Measurements from ENCODE around the gene TBC1D9B.

GRCh38 chr5:179825655-179826182, 82.0 kb downstream of the TBC1D9B start:
- TF ChIP-seq POLR2AphosphoS5 (IDR thresholded peaks at IDR 0.05; ENCODE audit: low read depth, low read length) (no peak), TAF1 (IDR thresholded peaks at IDR 0.05; ENCODE audit: low read depth, low read length) (no peak), POU2F2 (IDR thresholded peaks at IDR 0.05; ENCODE audit: low read depth, low read length) (no peak), POLR2A (IDR thresholded peaks at IDR 0.05; ENCODE audit: low read depth, low read length) (no peak; the same call in 1 of the 2 replicates), SPI1 (IDR thresholded peaks at IDR 0.05; ENCODE audit: low read depth, low read length) (no peak)
